ENCODE data around the gene SYNGR1. TPM values are rescaled to one million over a fixed set of nuclear protein-coding genes. Genes with fewer than 3 reads are reported as not detected.
"Not testable (repeated sequence)": the region's sequence is repeated elsewhere in the genome, so short reads cannot be mapped to it uniquely, and the experiment has no call there.

Gene SYNGR1
- polyA plus RNA-seq, 3 donors from 2014 or later: 24.5 to 49.5 (median 27.0) TPM

DNA sequence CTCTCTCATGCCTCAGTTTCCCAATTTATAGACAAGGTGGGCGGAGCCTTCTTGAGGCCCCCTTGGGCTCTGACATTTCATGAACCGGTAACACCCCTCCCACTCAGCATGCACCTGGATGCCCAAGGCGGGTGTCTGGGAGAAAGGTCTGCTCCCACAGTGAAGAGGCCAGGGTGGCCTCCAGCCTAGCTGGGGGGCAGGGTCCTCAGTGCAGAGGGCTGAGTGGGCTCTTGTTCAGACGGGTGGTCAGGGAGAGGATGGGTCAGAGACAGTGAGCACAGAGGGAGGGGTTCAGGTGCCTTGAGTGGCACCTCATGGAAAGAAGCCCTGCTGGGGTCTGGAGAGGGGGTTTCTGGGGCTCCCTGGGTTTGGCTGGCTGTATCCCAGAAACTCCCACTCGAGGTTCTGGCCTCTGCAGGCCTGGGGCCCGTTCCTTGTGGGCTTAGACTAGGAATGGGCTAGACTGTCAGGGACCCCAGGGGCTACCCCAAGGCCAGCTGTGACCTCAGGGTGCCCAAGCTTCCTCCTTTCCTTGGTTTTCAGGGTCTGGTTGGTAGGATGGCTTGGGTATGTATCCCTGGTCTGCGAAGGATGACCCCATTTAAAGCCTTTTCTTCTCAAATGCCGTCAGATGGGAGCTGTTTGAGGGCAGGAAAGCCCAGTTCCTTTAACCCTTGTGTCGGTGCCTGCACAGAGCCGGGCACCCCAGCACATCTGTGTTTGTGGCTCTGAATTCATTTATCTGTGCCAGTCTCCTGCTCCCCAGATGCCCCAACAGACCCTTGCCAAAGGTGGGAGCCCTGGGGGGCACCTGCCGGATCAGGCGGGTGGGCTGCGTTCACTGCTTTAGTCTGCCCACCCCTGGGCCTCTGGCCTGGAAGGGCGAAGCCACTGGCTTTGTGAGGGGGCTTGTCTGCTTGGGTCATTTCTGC lies 1.2 kb downstream of the SYNGR1 start:
- peak overlapping the region; percentile 75 to 85 (median 81) for H3K4me3 Mint-ChIP-seq
- H3K4me1 Mint-ChIP-seq: peaks cover 26 to 34% of the 10 kb centered on the region in 2 donors
- H3K36me3 Mint-ChIP-seq: no peaks in the 10 kb centered on the region
- no peaks in the 10 kb centered on the region for H3K9me3 Mint-ChIP-seq
- H3K27me3 Mint-ChIP-seq (ENCODE audit: low read depth in 3 of 3): peaks cover 10 to 24% (median 13%) of the 10 kb centered on the region in 3 donors
- H3K27ac Mint-ChIP-seq: peak overlapping the region; percentile 71 to 96 (median 90)
- no peak for DNase-seq

GRCh38 chr22:39351689-39352214 lies 2.0 kb downstream of the SYNGR1 start:
- Mint-ChIP-seq H3K27ac (peak overlapping the region; percentile 71 to 96 (median 88)), H3K4me1 (peaks cover 26 to 34% of the 10 kb centered on the region in 2 donors), H3K4me3 (peak overlapping the region; percentile 33 to 84 (median 75)), H3K27me3 (ENCODE audit: low read depth in 3 of 3) (peaks cover 10 to 24% (median 13%) of the 10 kb centered on the region in 3 donors), H3K9me3 (no peaks in the 10 kb centered on the region), H3K36me3 (no peaks in the 10 kb centered on the region)
- peak; percentile 26 to 64 (median 60) for DNase-seq

DNA sequence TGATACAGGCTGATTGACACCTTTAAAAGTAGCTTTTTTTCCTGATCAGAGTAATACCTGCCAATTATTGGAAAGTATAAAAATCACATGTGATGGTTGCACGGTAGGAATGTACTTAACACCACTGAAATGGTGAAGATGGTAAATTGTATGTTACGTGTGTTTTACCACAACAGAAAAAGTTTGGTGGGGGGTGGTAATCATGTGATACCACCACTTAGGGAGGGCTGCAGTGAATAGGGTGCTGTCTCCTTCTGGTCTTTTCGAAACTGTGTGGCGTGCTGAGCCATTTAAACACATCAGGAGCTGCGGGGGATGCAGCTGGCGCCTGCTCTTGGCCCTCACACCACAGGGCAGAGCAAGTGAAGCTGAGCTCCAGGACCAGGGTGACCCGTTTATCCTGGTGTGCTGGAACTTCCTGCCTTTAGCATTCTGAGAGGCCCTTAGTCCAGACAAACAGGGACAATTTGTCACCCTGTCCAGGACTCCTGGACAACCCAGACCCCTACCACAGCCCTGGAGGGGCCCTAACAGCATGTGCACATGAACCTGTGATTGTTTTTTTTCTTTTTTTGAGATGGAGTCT lies 2.6 kb downstream of the SYNGR1 start:
- Mint-ChIP-seq H3K4me1 (peaks cover 26 to 34% of the 10 kb centered on the region in 2 donors), H3K9me3 (no peaks in the 10 kb centered on the region), H3K27me3 (ENCODE audit: low read depth in 3 of 3) (peaks cover 10 to 24% (median 13%) of the 10 kb centered on the region in 3 donors), H3K27ac (peak overlapping the region; percentile 71 to 96 (median 88)), H3K36me3 (no peaks in the 10 kb centered on the region), H3K4me3 (peak overlapping the region; percentile 9 to 84 (median 75))
- peak; percentile 46 to 67 (median 57) for DNase-seq

DNA sequence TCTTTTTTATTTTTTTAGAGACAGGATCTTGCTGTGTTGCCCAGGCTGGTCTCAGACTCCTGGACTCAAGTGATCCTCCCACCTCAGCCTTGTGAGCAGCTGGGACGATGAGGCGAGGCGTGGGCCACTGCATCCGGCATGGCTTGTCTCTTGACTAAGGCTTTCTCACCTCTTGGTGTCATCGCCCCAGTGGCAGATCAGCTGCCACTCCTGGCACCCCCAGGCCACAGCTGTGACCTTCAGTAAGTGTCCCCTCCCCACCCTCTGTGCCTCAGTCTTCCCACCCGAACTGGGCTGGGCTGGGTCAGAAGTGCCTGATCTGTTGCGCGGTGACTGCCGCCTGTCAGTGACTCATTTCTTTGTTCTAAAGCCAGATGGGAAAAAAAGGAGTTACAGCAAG lies 3.6 kb downstream of the SYNGR1 start:
- peaks cover 10 to 24% (median 13%) of the 10 kb centered on the region in 3 donors for H3K27me3 Mint-ChIP-seq (ENCODE audit: low read depth in 3 of 3)
- peak overlapping the region; percentile 60 to 81 (median 70) for H3K4me3 Mint-ChIP-seq
- peak; percentile 51 to 78 (median 67) for DNase-seq
- H3K27ac Mint-ChIP-seq: peak overlapping the region; percentile 84 to 96 (median 91)
- no peaks in the 10 kb centered on the region for H3K36me3 Mint-ChIP-seq
- H3K9me3 Mint-ChIP-seq: no peaks in the 10 kb centered on the region
- H3K4me1 Mint-ChIP-seq: peaks cover 26 to 34% of the 10 kb centered on the region in 2 donors

DNA sequence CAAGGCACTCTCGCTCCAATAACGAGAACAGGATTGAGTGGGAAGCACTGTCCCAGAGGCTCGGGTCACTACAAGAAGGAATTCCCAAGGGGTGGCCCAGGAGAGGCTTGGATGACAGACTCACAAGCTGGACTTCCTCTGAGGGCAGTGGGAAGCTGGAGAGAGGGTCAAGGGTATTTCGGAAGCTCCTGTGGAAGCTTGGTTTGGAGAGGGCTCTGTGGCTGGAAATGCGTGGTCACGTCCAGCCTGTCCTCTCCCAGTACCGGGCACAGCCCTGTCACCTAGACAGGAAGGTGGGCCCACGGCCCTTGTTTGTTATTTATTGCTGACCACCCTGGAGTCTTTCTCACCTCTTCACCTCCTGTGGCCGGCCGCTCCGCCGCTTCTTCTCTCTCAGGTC lies 5.3 kb downstream of the SYNGR1 start:
- DNase-seq: no peak
- Mint-ChIP-seq H3K9me3 (peaks cover 0 to 1% (median 0%) of the 10 kb centered on the region in 6 donors), H3K36me3 (no peaks in the 10 kb centered on the region), H3K4me1 (peaks cover 18 to 25% of the 10 kb centered on the region in 2 donors), H3K4me3 (no peak overlapping the region), H3K27ac (peak overlapping the region in 1 of 6 donors; percentile 84), H3K27me3 (ENCODE audit: low read depth in 3 of 3) (peaks cover 7 to 13% (median 11%) of the 10 kb centered on the region in 3 donors)

GRCh38 chr22:39355805-39356204 lies 6.0 kb downstream of the SYNGR1 start:
- not testable (repeated sequence) for H3K4me3 Mint-ChIP-seq, H3K9me3 Mint-ChIP-seq, H3K27ac Mint-ChIP-seq, H3K36me3 Mint-ChIP-seq, DNase-seq
- Mint-ChIP-seq H3K4me1 (peaks cover 15 to 26% of the 10 kb centered on the region in 2 donors), H3K27me3 (ENCODE audit: low read depth in 3 of 3) (peaks cover 5 to 13% (median 7%) of the 10 kb centered on the region in 3 donors)

- Mint-ChIP-seq H3K4me1 (peaks cover 11 to 19% of the 10 kb centered on the region in 2 donors), H3K27ac (peak overlapping the region in 2 of 6 donors; percentile 37 to 49), H3K36me3 (no peaks in the 10 kb centered on the region), H3K9me3 (peaks cover 0 to 1% (median 0%) of the 10 kb centered on the region in 6 donors), H3K27me3 (ENCODE audit: low read depth in 3 of 3) (peaks cover 4 to 13% (median 7%) of the 10 kb centered on the region in 3 donors), H3K4me3 (no peak overlapping the region)
- DNase-seq: no peak
Measured at GRCh38 chr22:39356464-39356863, 6.7 kb downstream of the SYNGR1 start.

GRCh38 chr22:39357110-39358108 lies 7.6 kb downstream of the SYNGR1 start:
- peaks cover 5 to 12% of the 10 kb centered on the region in 2 donors for H3K4me1 Mint-ChIP-seq
- H3K27me3 Mint-ChIP-seq (ENCODE audit: low read depth in 3 of 3); H3K9me3 Mint-ChIP-seq; H3K27ac Mint-ChIP-seq; H3K4me3 Mint-ChIP-seq; DNase-seq; H3K36me3 Mint-ChIP-seq: not testable (repeated sequence)

DNA sequence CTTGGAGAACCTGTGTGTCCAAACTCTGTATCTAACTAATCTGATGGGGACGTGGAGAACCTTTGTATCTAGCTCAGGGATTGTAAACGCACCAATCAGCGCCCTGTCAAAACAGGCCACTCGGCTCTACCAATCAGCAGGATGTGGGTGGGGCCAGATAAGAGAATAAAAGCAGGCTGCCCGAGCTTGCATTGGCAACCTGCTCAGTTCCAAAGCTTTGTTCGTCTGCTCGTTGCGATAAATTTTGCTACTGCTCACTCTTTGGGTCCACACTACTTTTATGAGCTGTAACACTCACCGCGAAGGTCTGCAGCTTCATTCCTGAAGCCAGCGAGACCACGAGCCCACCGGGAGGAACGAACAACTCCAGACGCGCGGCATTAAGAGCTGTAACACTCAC lies 8.4 kb downstream of the SYNGR1 start:
- not testable (repeated sequence) for H3K9me3 Mint-ChIP-seq; H3K4me3 Mint-ChIP-seq; DNase-seq; H3K36me3 Mint-ChIP-seq; H3K27me3 Mint-ChIP-seq (ENCODE audit: low read depth in 3 of 3)
- Mint-ChIP-seq H3K4me1 (peaks cover 5 to 11% of the 10 kb centered on the region in 2 donors), H3K27ac (peak overlapping the region in 1 of 6 donors; percentile 17)

DNA sequence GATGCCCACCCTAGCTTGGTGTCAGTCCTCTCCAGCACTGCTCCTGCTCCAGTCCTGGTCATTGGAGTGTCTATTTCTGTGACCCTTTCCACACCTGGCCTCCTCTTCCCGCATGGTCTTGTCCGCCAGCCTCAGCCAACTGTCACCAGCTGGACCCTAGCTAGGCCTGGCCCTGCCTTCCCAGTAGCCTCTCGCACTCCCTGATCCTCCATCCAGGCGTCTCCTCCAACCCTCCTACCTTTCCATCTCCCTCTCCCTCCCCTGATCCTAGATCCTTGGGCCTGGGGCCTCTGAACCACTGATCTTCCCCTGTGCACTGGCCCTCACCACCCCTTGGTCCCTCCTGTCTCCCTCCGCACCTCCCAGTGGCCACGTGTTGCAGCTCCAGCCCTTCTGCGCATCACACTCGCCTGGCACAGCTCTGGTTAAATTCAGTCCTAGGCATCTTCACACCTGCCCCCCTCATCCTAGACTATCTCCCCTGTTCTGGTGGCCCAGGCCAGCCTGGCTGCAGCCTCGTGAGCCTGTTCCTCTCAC lies 9.9 kb downstream of the SYNGR1 start:
- no peak overlapping the region for H3K4me3 Mint-ChIP-seq
- H3K27ac Mint-ChIP-seq: no peak overlapping the region
- H3K27me3 Mint-ChIP-seq (ENCODE audit: low read depth in 3 of 3): peaks cover 0 to 4% (median 0%) of the 10 kb centered on the region in 3 donors
- DNase-seq: no peak
- H3K4me1 Mint-ChIP-seq: peaks cover 0 to 8% of the 10 kb centered on the region in 2 donors
- peaks cover 0 to 1% (median 0%) of the 10 kb centered on the region in 6 donors for H3K9me3 Mint-ChIP-seq
- H3K36me3 Mint-ChIP-seq: no peaks in the 10 kb centered on the region

GRCh38 chr22:39360242-39360641 lies 10.5 kb downstream of the SYNGR1 start:
- Mint-ChIP-seq H3K36me3 (no peaks in the 10 kb centered on the region), H3K4me3 (no peak overlapping the region), H3K9me3 (peaks cover 0 to 1% (median 0%) of the 10 kb centered on the region in 6 donors), H3K4me1 (peaks cover 0 to 8% of the 10 kb centered on the region in 2 donors), H3K27ac (no peak overlapping the region), H3K27me3 (ENCODE audit: low read depth in 3 of 3) (peaks cover 0 to 4% (median 0%) of the 10 kb centered on the region in 3 donors)
- no peak for DNase-seq

DNA sequence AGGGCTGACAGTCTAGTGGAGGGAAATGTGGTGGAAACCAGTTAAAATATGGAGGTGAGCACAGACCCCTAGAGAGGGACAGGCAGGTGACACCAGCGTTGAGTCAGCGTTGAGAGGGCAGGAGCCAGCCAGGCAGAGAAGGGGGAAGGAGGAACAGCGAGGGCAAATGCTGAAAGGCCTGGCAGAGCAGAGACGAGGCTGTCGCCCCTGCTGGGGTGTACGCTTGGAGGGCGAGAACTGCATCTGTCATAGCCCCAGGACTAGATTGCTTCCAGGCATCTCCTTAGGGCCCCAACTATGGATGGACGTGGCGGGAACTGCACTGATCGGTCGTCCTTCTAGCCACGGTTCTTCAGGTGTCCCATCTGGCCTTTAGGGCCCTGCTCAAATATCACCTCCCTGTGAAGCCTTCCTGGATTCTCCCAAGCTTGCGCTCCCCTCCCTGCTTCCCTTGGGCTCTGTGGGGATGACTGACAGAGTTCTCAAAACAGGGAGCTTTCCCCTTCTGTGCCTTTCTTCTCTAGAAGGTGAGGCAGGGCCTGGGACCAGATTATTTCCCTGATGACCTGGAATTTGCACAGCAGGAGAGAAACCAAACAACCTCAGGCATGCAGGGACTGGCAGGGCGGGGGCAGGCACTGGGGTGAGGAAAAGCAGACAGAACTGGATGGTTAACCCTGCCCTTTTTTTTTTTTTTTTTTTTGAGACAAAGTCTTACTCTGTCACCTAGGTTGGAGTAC lies 11.1 kb downstream of the SYNGR1 start:
- peaks cover 0 to 4% (median 0%) of the 10 kb centered on the region in 3 donors for H3K27me3 Mint-ChIP-seq (ENCODE audit: low read depth in 3 of 3)
- DNase-seq: no peak
- H3K4me3 Mint-ChIP-seq: no peak overlapping the region
- peaks cover 0 to 1% (median 0%) of the 10 kb centered on the region in 6 donors for H3K9me3 Mint-ChIP-seq
- no peaks in the 10 kb centered on the region for H3K36me3 Mint-ChIP-seq
- peaks cover 0 to 8% of the 10 kb centered on the region in 2 donors for H3K4me1 Mint-ChIP-seq
- peak overlapping the region in 1 of 6 donors; percentile 47 for H3K27ac Mint-ChIP-seq
